ENCODE measurements around the gene PRSS2.

- TF ChIP-seq POLR2AphosphoS5 (IDR thresholded peaks at IDR 0.05) (no peak), EP300 (IDR thresholded peaks at IDR 0.05) (no peak), CTCF (IDR thresholded peaks at IDR 0.05) (no peak)
Observed at GRCh38 chr7:142804728-142805207, 34.0 kb downstream of the PRSS2 start.

Data from gastroesophageal sphincter (tissue), 3 donors.